Liver (tissue), 3 donors: Measurements from ENCODE around the gene IGF2R.

Source experiments
- CTCF ChIP-seq: fragments of 150-350 bp; IDR thresholded peaks from 2 replicates; pipeline ENCODE4 v1.5.1; 2017; ENCODE audit warnings: improper control_type of control experiment, low read depth, low read length; ENCODE audit not compliant: missing input control
- GABPA ChIP-seq, 2 donors: IDR thresholded peaks in 1 of 2; conservative IDR thresholded peaks in 1 of 2; 2 replicates each; pipeline ENCODE4 v1.6.1; 2016; ENCODE audit warnings: antibody characterized with exemption in 2 of 2, mild to moderate bottlenecking in 1 of 2, moderate library complexity in 1 of 2
- RAD21 ChIP-seq, 2 donors: IDR thresholded peaks; 2 replicates each; pipeline ENCODE4 v1.6.1; 2016; ENCODE audit warnings: antibody characterized with exemption in 2 of 2, mild to moderate bottlenecking in 2 of 2
- REST ChIP-seq: IDR thresholded peaks from 2 replicates; pipeline ENCODE4 v1.6.1; 2016; ENCODE audit warnings: antibody characterized with exemption, mild to moderate bottlenecking
- ZBTB33 ChIP-seq: IDR thresholded peaks from 2 replicates; pipeline ENCODE4 v1.6.1; 2016; ENCODE audit warnings: antibody characterized with exemption
- donor health status: healthy.
- donor health status: healthy.

- TF ChIP-seq ZBTB33 (no peak), CTCF (no peak), RAD21 (IDR thresholded peaks at IDR 0.05) (no peak), GABPA (IDR thresholded peaks at IDR 0.05 in 1 of 2, conservative IDR thresholded peaks at IDR 0.05 in 1 of 2) (no peak), REST (no peak)
Observed at GRCh38 chr6:159931112-159931511, 37.8 kb upstream of the IGF2R start.
